SK-N-MC (cell line): ENCODE results near the gene PAGR1.

ENCODE experiments used
- DNase-seq: peaks from one replicate; pipeline ENCODE4 v3.0.0-alpha.2; 2011; ENCODE audit warnings: low read depth, low spot score
- H3K27ac ChIP-seq: fragments of 200-600 bp; sonication (generic); 2 replicates; pipeline ENCODE4 v1.5.1; 2016; ENCODE audit warnings: mixed run types
- H3K36me3 ChIP-seq: fragments of 200-600 bp; sonication (generic); 2 replicates; pipeline ENCODE4 v1.6.1; 2017; ENCODE audit warnings: antibody characterized with exemption, low read length, mixed read lengths; ENCODE audit not compliant: insufficient read depth
- H3K4me3 ChIP-seq: fragments of 200-600 bp; sonication (generic); 2 replicates; pipeline ENCODE4 v1.5.1; 2016
- H3K9ac ChIP-seq: fragments of 200-600 bp; sonication (generic); 2 replicates; pipeline ENCODE4 v1.8.0; 2017; ENCODE audit warnings: mixed run types, mixed read lengths; ENCODE audit not compliant: insufficient read length
- H3K9me3 ChIP-seq: fragments of 200-600 bp; sonication (generic); 2 replicates; pipeline ENCODE4 v1.6.1; 2017; ENCODE audit warnings: low read depth, mild to moderate bottlenecking, antibody characterized with exemption, low read length, moderate library complexity, mixed read lengths
- EZH2 ChIP-seq: fragments of 200-600 bp; sonication (generic); IDR thresholded peaks from one replicate; pipeline ENCODE4 v1.6.1; 2017; ENCODE audit warnings: antibody characterized with exemption
- FOXP2 ChIP-seq: optimal IDR thresholded peaks from 2 replicates; pipeline ENCODE3; 2011; ENCODE audit warnings: mild to moderate bottlenecking, moderate library complexity; ENCODE audit not compliant: insufficient read depth; ENCODE audit errors: extremely low read length, control extremely low read depth
- POLR2AphosphoS5 ChIP-seq: IDR thresholded peaks from 2 replicates; pipeline ENCODE4 v1.6.1; 2012; ENCODE audit warnings: mild to moderate bottlenecking, low read depth, low read length, borderline replicate concordance

The PAGR1 gene

DNA sequence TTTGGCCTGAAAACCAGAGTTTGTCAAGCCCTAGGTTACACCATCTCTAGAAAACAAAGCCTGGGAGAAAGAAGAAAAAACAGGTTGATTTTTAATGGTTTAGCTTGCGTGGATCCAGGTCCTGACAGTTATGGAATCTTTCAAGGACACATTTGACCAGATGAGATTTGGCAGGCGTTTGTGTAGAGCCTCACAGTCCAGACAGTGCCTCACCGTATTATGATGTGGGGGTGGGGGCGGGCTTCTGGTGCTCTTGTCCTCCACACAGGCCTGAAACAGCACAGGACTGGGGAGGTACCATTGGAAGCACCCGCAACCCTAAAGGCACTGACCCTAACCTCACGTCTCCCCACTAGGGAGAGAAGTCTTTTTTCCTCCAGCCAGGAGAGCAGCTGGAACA is 23.9 kb downstream of the PAGR1 start:
- Histone ChIP-seq H3K9me3 (no peaks in the 10 kb centered on the region), H3K4me3 (no peak overlapping the region), H3K27ac (no peak overlapping the region), H3K9ac (no peak overlapping the region), H3K36me3 (no peaks in the 10 kb centered on the region)
- no peak for TF ChIP-seq FOXP2
- TF ChIP-seq EZH2 = no peak
- TF ChIP-seq POLR2AphosphoS5 = no peak
- DNase-seq = no peak

DNA sequence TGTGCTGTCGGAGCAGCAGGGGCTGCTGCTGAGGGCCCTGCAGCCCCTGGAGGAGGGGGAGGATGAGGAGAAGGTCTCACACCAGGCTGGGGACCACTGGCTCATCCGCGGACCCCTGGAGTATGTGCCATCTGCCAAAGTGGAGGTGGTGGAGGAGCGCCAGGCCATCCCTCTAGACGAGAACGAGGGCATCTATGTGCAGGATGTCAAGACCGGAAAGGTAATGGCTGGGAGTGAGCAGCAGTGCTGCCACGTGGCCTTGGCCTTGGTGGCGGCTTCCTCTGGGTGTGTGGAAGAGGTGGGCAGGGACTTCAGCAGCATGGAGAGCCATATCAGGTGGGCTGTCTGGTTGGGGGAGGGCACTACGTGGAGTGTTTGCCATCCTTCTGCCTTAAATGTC is 24.3 kb downstream of the PAGR1 start:
- Histone ChIP-seq H3K4me3 (no peak overlapping the region), H3K27ac (no peak overlapping the region), H3K9me3 (no peaks in the 10 kb centered on the region), H3K36me3 (no peaks in the 10 kb centered on the region), H3K9ac (no peak overlapping the region)
- no peak for TF ChIP-seq FOXP2
- no peak for TF ChIP-seq EZH2
- no peak for TF ChIP-seq POLR2AphosphoS5
- DNase-seq = no peak

DNA sequence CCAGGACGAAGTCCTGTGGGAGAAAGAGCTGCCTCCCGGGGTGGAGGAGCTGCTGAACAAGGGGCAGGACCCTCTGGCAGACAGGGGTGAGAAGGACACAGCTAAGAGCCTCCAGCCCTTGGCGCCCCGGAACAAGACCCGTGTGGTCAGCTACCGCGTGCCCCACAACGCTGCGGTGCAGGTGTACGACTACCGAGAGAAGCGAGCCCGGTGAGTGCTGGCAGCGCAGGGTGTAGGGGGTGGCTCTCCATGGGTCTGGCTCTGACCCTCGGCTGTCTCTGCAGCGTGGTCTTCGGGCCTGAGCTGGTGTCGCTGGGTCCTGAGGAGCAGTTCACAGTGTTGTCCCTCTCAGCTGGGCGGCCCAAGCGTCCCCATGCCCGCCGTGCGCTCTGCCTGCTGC is 25.7 kb downstream of the PAGR1 start:
- no peak for TF ChIP-seq EZH2
- H3K36me3 ChIP-seq = no peaks in the 10 kb centered on the region
- H3K4me3 ChIP-seq = no peak overlapping the region
- DNase-seq = no peak
- no peak overlapping the region for H3K27ac ChIP-seq
- H3K9ac ChIP-seq = no peak overlapping the region
- H3K9me3 ChIP-seq = no peaks in the 10 kb centered on the region

DNA sequence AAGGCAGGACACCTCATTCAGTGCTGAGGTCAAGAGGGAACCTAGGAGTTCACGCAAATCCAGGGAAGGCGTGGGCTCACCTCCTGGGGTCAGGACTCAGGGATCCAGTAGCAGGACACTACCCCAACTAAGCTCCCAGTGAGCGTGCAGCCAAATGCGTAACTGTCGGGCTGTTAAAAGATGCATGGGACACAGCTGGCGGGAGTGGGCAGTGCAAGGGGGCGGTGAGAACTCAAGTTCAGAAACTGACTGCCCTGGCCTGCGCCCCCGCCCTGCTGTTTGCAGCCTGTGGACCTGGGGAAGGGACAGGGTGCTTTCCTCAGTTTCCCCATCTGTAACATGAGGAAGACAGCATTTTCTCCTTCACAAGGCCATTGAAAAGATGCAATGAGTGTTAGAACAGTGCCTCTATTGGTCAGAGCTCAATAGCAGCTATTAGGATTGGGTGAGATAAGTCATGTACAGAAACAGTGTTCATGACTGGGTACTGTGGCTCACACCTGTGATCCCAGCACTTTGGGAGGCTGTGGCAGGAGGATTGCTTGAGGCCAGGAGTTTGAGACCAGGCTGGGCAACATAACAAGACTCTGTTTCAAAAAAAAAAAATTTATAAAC is 26.9 kb downstream of the PAGR1 start:
- H3K36me3 ChIP-seq = no peaks in the 10 kb centered on the region
- no peak for DNase-seq
- H3K9me3 ChIP-seq = no peaks in the 10 kb centered on the region
- H3K4me3 ChIP-seq = no peak overlapping the region
- TF ChIP-seq EZH2 (no peak), POLR2AphosphoS5 (no peak), FOXP2 (no peak)
- H3K27ac ChIP-seq = no peak overlapping the region
- no peak overlapping the region for H3K9ac ChIP-seq

DNA sequence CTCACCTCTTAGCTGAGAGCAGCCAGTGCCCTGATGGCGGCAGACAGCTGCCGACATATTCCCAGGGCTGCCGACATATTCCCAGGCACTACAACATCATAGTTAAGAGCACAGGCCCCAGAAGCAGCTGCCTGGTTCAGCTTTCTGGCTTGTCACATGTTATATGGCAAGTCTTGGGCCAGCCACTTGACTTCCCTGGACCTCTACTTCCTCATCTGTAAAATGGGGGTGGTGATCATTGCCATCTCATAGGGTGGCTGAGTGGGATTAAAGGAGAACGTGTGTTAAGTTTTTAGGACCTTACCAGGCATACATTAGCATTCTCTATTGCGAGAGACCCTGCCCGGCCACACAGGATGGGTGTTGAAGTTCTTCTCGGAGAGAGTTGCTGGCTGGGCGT is 28.0 kb downstream of the PAGR1 start:
- Histone ChIP-seq H3K27ac (no peak overlapping the region), H3K9me3 (no peaks in the 10 kb centered on the region), H3K36me3 (no peaks in the 10 kb centered on the region), H3K9ac (no peak overlapping the region), H3K4me3 (no peak overlapping the region)
- TF ChIP-seq EZH2 (no peak), POLR2AphosphoS5 (no peak), FOXP2 (no peak)
- no peak for DNase-seq

DNA sequence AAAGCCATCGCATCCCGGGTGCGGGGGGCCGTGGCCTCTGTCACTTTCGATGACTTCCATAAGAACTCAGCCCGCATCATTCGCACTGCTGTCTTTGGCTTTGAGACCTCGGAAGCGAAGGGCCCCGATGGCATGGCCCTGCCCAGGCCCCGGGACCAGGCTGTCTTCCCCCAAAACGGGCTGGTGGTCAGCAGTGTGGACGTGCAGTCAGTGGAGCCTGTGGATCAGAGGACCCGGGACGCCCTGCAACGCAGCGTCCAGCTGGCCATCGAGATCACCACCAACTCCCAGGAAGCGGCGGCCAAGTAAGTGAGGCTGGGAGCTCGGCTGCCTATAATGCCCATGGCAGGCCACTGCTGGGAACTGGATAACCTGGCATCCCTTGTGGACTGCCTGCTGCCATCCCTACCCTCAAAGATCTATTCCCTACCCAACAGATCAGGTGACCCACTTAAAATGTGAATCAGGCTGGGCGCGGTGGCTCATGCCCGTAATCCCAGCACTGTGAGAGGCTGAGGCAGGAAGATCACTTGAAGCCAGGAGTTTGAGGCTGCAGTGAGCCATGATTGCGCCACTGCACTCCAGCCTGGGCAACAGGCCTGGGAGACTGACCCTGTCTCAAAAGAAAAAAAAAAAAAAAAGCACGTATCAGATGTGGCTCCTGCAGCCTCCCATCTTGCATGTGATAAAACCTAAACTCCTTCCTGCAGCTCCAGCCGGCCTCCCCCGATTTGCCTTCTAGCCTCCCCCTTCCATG is 28.8 kb downstream of the PAGR1 start:
- Histone ChIP-seq H3K4me3 (no peak overlapping the region), H3K9me3 (no peaks in the 10 kb centered on the region), H3K9ac (no peak overlapping the region), H3K27ac (no peak overlapping the region), H3K36me3 (no peaks in the 10 kb centered on the region)
- TF ChIP-seq FOXP2 (no peak), EZH2 (no peak), POLR2AphosphoS5 (no peak)
- DNase-seq = no peak

DNA sequence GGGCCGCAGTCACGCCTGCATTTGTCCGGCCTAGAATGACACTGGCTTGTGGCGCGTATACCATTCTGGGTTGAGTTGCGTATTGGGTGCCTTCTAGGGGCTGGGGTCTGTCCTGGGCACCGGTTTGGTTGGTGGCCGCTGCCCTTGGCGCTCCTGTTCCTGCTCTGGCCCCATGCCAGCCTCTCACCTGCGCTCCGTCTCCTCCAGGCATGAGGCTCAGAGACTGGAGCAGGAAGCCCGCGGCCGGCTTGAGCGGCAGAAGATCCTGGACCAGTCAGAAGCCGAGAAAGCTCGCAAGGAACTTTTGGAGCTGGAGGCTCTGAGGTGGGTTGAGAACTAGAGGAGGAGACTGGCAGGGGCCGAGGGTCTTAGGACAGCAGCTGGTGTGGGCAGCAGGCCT is 29.7 kb downstream of the PAGR1 start:
- TF ChIP-seq FOXP2 (no peak), POLR2AphosphoS5 (no peak), EZH2 (no peak)
- H3K36me3 ChIP-seq = no peaks in the 10 kb centered on the region

DNA sequence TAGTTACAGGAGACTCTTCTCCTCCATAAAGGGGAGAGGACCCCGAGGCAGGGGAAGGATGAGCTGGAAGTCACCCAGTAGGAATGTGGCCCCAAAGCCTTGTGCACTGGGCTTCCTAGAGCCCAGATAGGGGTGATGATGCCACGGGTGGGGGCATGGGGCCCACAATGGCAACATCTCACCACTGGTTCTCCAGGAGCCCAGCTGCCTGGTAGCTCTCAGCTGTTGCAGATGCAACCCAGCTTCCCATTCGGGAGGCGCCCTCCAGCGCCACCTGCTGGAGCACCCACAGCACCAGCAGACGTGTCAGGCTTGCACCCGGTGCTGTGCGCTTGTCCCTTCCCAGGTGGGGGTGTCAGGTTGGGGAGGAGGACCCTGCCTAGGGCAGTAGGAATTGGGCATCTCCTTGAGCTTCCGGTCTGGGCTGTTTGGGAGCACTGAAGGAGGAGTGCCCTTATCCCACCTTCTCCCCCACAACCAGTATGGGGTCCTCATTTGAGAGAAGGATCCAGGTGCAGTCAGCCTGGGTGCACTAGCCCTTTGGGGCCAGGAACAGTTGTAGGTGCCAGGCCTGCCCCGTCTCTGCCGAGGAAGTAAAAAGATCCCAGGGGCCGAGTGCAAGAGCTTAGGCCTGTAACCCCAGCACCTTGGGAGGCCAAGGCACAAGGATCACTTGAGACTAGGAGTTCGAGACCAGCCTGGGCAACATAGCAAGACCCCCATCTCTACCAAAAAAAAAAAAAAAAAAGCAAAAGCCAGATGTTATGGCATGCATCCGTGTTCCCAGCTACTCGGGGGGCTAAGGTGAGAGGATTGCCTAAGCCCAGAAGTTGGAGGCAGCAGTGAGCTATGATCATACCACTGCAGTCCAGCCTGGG is 32.7 kb downstream of the PAGR1 start:
- H3K36me3 ChIP-seq = no peaks in the 10 kb centered on the region
- H3K9ac ChIP-seq = no peak overlapping the region
- H3K27ac ChIP-seq = no peak overlapping the region
- no peaks in the 10 kb centered on the region for H3K9me3 ChIP-seq
- TF ChIP-seq FOXP2 (no peak), POLR2AphosphoS5 (no peak), EZH2 (no peak)
- H3K4me3 ChIP-seq = no peak overlapping the region
- no peak for DNase-seq

More for the DNA sequence above, 29.7 kb downstream of the PAGR1 start:
- Histone ChIP-seq H3K9me3 (no peaks in the 10 kb centered on the region), H3K4me3 (no peak overlapping the region), H3K9ac (no peak overlapping the region), H3K27ac (no peak overlapping the region)
- no peak for DNase-seq
